HepG2 (cell line): Measurements from ENCODE around the gene PFDN2. TPM values are rescaled to one million over a fixed set of nuclear protein-coding genes. Genes with fewer than 3 reads are reported as not detected.

Experiments used
- CREM ChIP-seq, 2 experiments: sonication (generic) in 1 of 2; formaldehyde crosslinking in 1 of 2; IDR thresholded peaks; 2 replicates each; pipeline versions ENCODE4 v1.4.0 to v1.6.1; 2016 to 2020; ENCODE audit warnings: antibody characterized with exemption in 1 of 2, mild to moderate bottlenecking in 1 of 2, missing genetic modification reagents in 1 of 2
- NFIB ChIP-seq: sonication (generic); formaldehyde crosslinking; IDR thresholded peaks from 2 replicates; pipeline ENCODE4 v1.9.0; 2021; ENCODE audit warnings: missing genetic modification reagents, mild to moderate bottlenecking, borderline replicate concordance
- PAF1 ChIP-seq: IDR thresholded peaks from 2 replicates; pipeline ENCODE4 v1.6.1; 2016; ENCODE audit warnings: missing genetic modification reagents, missing compliant biosample characterization
- PLRG1 ChIP-seq: fragments of 450-650 bp; conservative IDR thresholded peaks from 2 replicates; pipeline ENCODE4 v1.6.1; 2016
- ZNF317 ChIP-seq: sonication (generic); formaldehyde crosslinking; IDR thresholded peaks from 2 replicates; pipeline ENCODE4 v1.5.0; 2020; ENCODE audit warnings: mild to moderate bottlenecking, missing genetic modification reagents
- ZNF549 ChIP-seq: sonication (generic); formaldehyde crosslinking; IDR thresholded peaks from 2 replicates; pipeline ENCODE4 v1.5.0; 2020; ENCODE audit warnings: missing genetic modification reagents
- polyA plus RNA-seq, 8 experiments: library from polyadenylated mRNA; depleted of rRNA in 3 of 8; stranded (reverse) in 7 of 8; unstranded in 1 of 8; fragments of >200 nt; fragmentation: Illumina TruSeq in 4 of 8; extraction: Trizol in 4 of 8; gene quantifications; 2 replicates each; pipeline versions ENCODE4 v1.2.1 to v1.2.3, GENCODE V29; 2011 to 2016; ENCODE audit warnings: low read depth in 4 of 8, missing spikeins in 1 of 8, mixed read lengths in 1 of 8; ENCODE audit not compliant: insufficient read depth in 1 of 8
- total RNA-seq, 5 experiments: library from RNA; depleted of rRNA; stranded (reverse); fragments of >200 nt; fragmentation: Illumina TruSeq; extraction: Trizol; gene quantifications; 2 replicates each; pipeline ENCODE4 v1.2.3, GENCODE V29; 2016; ENCODE audit warnings: low read depth in 1 of 5
- TF ChIP-seq, protein P1 (sequence below), 2 experiments: fragments of 450-650 bp in 1 of 2; sonication (generic) in 1 of 2; formaldehyde crosslinking in 1 of 2; IDR thresholded peaks; 2 replicates each; pipeline versions ENCODE4 v1.6.1 to v1.8.0; 2016 to 2022; ENCODE audit warnings: antibody characterized with exemption in 1 of 2, mild to moderate bottlenecking in 1 of 2, missing genetic modification reagents in 1 of 2

Gene PFDN2
- total and polyA plus RNA-seq, 2 of the 13 experiments (the other 11 are each of a cell fraction or from before 2014, with no cell fraction given), result 62.6 to 63.6 TPM

GRCh38 chr1:161106431-161106830, 11.4 kb downstream of the PFDN2 start (continued):
- TF ChIP-seq, protein P1, sequence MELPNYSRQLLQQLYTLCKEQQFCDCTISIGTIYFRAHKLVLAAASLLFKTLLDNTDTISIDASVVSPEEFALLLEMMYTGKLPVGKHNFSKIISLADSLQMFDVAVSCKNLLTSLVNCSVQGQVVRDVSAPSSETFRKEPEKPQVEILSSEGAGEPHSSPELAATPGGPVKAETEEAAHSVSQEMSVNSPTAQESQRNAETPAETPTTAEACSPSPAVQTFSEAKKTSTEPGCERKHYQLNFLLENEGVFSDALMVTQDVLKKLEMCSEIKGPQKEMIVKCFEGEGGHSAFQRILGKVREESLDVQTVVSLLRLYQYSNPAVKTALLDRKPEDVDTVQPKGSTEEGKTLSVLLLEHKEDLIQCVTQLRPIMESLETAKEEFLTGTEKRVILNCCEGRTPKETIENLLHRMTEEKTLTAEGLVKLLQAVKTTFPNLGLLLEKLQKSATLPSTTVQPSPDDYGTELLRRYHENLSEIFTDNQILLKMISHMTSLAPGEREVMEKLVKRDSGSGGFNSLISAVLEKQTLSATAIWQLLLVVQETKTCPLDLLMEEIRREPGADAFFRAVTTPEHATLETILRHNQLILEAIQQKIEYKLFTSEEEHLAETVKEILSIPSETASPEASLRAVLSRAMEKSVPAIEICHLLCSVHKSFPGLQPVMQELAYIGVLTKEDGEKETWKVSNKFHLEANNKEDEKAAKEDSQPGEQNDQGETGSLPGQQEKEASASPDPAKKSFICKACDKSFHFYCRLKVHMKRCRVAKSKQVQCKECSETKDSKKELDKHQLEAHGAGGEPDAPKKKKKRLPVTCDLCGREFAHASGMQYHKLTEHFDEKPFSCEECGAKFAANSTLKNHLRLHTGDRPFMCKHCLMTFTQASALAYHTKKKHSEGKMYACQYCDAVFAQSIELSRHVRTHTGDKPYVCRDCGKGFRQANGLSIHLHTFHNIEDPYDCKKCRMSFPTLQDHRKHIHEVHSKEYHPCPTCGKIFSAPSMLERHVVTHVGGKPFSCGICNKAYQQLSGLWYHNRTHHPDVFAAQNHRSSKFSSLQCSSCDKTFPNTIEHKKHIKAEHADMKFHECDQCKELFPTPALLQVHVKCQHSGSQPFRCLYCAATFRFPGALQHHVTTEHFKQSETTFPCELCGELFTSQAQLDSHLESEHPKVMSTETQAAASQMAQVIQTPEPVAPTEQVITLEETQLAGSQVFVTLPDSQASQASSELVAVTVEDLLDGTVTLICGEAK (IDR thresholded peaks at IDR 0.05), result no peak
- TF ChIP-seq, protein P1 (CRISPR knock-in tag; IDR thresholded peaks at IDR 0.05), result no peak
- TF ChIP-seq CREM (IDR thresholded peaks at IDR 0.05) (no peak), CREM (CRISPR knock-in tag; IDR thresholded peaks at IDR 0.05) (no peak), NFIB (CRISPR knock-in tag) (no peak), PAF1 (CRISPR knock-in tag) (no peak), ZNF549 (CRISPR knock-in tag) (no peak), ZNF317 (CRISPR knock-in tag) (no peak), PLRG1 (no peak)
- TF ChIP-seq, all 625 proteins: peak for 0
